ENCODE measurements around the gene DPM3. TPM values are rescaled to one million over a fixed set of nuclear protein-coding genes. Genes with fewer than 3 reads are reported as not detected.

Gene DPM3
- total RNA-seq, 4 donors from 2014 or later, result 61.4 to 120 (median 71.2) TPM

- TF ChIP-seq CTCF (IDR thresholded peaks at IDR 0.05; ENCODE audit: low read depth), result no peak
These were observed 16.5 kb downstream of the DPM3 start for GRCh38 chr1:155123801-155124200.

DNA sequence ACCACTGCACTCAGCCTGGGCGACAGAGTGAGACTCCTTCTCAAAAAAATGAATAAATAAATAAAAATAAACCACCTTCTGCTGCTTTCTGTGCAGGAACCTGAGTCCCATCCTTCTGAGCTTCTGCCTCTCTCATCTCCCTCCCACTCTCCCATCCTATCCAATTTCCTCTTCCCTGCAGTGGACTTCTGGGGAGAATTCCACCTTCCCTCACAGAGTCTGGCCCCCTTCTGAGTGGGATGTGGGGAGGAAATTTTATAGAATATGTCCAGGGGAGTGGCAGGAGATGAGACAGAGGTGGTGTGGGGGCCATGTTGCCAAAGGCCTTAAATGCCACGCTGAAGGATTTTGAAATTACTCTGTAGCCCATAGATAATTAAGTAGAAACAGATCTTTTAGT lies 18.0 kb downstream of the DPM3 start:
- no peak for TF ChIP-seq CTCF (IDR thresholded peaks at IDR 0.05; ENCODE audit: low read depth)

GRCh38 chr1:155121249-155121648 lies 19.1 kb downstream of the DPM3 start:
- no peak for TF ChIP-seq CTCF (IDR thresholded peaks at IDR 0.05; ENCODE audit: low read depth)

DNA sequence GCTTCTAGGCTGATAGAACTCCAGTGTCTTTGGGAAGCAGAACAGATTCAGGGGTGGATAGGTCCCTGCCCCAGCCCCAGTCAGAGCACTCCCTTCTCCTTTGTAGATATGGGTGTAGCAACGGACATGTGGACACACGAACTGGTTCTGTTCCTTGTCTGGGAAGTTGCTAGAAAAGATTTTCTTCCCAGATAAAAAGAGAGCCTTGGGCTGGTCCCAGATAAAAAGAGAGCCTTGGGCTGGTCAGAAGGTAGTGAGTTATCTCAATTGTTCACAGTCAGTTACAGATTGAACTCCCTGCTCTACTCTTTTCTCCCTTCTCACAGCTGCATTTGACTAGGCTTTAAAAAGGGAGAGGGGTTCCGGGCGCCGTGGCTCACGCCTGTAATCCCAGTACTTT lies 20.1 kb downstream of the DPM3 start:
- TF ChIP-seq CTCF (IDR thresholded peaks at IDR 0.05; ENCODE audit: low read depth), result no peak

GRCh38 chr1:155117610-155118009 lies 22.7 kb downstream of the DPM3 start:
- no peak for TF ChIP-seq CTCF (IDR thresholded peaks at IDR 0.05; ENCODE audit: low read depth)

DNA sequence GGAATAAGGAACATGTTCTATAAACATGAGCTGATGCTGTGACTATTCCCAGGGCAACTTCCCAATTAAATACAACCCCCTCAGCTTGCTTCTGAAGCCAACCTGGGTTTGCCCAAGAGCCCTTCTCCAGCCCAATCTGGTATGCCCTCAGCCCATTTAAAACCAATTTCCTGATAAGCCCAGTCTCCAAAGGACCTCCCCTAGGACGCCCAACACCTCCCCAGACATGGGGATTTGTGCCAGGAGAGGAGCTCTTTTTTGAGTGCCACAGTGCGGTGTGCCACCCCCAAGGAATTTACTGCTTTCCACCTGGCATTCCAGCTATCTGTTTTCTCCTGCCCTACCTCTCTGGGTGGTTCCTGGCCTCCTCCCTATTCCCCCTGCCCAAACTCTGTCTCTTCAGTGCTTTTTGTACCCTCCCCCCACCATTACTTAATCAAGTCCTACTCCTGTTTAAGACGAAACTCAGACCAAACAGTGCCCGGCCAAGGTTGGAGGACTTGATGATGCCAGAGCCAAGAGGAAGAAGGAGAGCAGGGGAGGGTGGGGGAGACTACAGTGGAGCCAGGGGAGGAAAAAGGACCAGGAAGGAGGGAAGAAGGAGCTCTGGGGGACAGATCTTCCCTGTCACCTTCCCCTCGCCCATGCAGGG lies 24.1 kb downstream of the DPM3 start:
- TF ChIP-seq CTCF (IDR thresholded peaks at IDR 0.05; ENCODE audit: low read depth), result no peak

DNA sequence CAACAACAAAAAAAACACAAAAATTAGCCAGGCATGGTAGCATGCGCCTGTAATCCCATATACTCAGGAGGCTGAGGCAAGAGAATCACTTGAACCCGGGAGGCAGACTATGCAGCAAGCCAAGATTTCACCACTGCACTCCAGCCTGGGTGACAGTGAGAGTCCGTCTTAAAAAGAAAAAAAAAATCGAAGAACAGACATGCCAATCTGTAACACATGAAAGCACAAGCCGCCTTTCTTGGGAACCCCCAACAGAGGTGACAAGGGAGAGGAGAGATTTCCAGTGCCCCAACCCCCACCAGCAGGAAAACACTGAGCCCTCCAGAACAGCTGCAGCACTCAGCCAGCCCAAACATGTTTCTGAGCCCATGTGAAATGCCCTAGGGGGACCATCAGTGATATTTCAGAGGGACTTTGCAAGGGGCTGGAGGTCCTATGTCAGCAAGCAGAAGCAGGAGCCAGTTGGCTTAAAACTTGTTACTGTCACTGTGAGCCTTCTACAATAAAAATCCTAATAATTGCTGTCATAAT lies 26.8 kb downstream of the DPM3 start:
- no peak for TF ChIP-seq CTCF (IDR thresholded peaks at IDR 0.05; ENCODE audit: low read depth)
